Nephron (organoid): ENCODE measurements around the gene PTEN.
A peak's percentile ranks its signal among the peaks of the same experiment; 100 is the strongest.

Source experiments
- H3K27ac Mint-ChIP-seq, 3 experiments: 2 replicates each; pipeline ENCODE4 v1.8.0; 2020; ENCODE audit warnings: mixed read lengths in 3 of 3, mild to moderate bottlenecking in 2 of 3, moderate library complexity in 1 of 3
- H3K27me3 Mint-ChIP-seq: 2 replicates; pipeline ENCODE4 v1.8.0; 2021; ENCODE audit warnings: low read depth, mild to moderate bottlenecking, moderate library complexity, mixed read lengths
- H3K36me3 Mint-ChIP-seq: 2 replicates; pipeline ENCODE4 v1.8.0; 2020; ENCODE audit warnings: low read depth, mixed read lengths
- H3K4me1 Mint-ChIP-seq: 2 replicates; pipeline ENCODE4 v1.8.0; 2020; ENCODE audit warnings: mixed read lengths
- H3K4me3 Mint-ChIP-seq, 3 experiments: 2 replicates each; pipeline ENCODE4 v1.8.0; 2020; ENCODE audit warnings: mild to moderate bottlenecking in 3 of 3, mixed read lengths in 3 of 3, moderate library complexity in 2 of 3
- H3K9me3 Mint-ChIP-seq: 2 replicates; pipeline ENCODE4 v1.8.0; 2020; ENCODE audit warnings: mixed read lengths
- TF ChIP-seq, protein P1 (sequence below), 3 experiments: fragments of 200-600 bp; sonication (generic); IDR thresholded peaks; one replicate each; pipeline ENCODE4 v1.5.0; 2021; ENCODE audit warnings: antibody characterized with exemption in 3 of 3; ENCODE audit not compliant: unreplicated experiment in 3 of 3

Gene PTEN

DNA sequence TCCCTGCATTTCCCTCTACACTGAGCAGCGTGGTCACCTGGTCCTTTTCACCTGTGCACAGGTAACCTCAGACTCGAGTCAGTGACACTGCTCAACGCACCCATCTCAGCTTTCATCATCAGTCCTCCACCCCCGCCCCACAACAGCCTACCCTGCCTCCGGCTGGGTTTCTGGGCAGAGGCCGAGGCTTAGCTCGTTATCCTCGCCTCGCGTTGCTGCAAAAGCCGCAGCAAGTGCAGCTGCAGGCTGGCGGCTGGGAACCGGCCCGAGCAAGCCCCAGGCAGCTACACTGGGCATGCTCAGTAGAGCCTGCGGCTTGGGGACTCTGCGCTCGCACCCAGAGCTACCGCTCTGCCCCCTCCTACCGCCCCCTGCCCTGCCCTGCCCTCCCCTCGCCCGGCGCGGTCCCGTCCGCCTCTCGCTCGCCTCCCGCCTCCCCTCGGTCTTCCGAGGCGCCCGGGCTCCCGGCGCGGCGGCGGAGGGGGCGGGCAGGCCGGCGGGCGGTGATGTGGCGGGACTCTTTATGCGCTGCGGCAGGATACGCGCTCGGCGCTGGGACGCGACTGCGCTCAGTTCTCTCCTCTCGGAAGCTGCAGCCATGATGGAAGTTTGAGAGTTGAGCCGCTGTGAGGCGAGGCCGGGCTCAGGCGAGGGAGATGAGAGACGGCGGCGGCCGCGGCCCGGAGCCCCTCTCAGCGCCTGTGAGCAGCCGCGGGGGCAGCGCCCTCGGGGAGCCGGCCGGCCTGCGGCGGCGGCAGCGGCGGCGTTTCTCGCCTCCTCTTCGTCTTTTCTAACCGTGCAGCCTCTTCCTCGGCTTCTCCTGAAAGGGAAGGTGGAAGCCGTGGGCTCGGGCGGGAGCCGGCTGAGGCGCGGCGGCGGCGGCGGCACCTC is at the start of gene PTEN, which contains the start of gene KLLN:
Gene PTEN, plus strand, starts transcription at position 573 of the 891 bp plus-strand sequence. CDS start 845 bp downstream, outside the sequence.
Gene KLLN, minus strand, starts transcription at position 481 of the 891 bp plus-strand sequence. CDS start 1,046 bp downstream, outside the sequence.
- H3K27me3 Mint-ChIP-seq, result no peaks in the 10 kb centered on the region
- peak within 1 kb of the TSS; percentile 96 to 100 (median 99) for H3K4me3 Mint-ChIP-seq
- peaks cover 10% of the 10 kb centered on the region for H3K36me3 Mint-ChIP-seq
- peak within 1 kb of the TSS; percentile 96 to 98 (median 96) for H3K27ac Mint-ChIP-seq
- peaks cover 19% of the 10 kb centered on the region for H3K4me1 Mint-ChIP-seq
- TF ChIP-seq, protein P1, sequence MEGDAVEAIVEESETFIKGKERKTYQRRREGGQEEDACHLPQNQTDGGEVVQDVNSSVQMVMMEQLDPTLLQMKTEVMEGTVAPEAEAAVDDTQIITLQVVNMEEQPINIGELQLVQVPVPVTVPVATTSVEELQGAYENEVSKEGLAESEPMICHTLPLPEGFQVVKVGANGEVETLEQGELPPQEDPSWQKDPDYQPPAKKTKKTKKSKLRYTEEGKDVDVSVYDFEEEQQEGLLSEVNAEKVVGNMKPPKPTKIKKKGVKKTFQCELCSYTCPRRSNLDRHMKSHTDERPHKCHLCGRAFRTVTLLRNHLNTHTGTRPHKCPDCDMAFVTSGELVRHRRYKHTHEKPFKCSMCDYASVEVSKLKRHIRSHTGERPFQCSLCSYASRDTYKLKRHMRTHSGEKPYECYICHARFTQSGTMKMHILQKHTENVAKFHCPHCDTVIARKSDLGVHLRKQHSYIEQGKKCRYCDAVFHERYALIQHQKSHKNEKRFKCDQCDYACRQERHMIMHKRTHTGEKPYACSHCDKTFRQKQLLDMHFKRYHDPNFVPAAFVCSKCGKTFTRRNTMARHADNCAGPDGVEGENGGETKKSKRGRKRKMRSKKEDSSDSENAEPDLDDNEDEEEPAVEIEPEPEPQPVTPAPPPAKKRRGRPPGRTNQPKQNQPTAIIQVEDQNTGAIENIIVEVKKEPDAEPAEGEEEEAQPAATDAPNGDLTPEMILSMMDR (IDR thresholded peaks at IDR 0.05; ENCODE audit: unreplicated experiment in 3 of 3), result no peak
- no peaks in the 10 kb centered on the region for H3K9me3 Mint-ChIP-seq

DNA sequence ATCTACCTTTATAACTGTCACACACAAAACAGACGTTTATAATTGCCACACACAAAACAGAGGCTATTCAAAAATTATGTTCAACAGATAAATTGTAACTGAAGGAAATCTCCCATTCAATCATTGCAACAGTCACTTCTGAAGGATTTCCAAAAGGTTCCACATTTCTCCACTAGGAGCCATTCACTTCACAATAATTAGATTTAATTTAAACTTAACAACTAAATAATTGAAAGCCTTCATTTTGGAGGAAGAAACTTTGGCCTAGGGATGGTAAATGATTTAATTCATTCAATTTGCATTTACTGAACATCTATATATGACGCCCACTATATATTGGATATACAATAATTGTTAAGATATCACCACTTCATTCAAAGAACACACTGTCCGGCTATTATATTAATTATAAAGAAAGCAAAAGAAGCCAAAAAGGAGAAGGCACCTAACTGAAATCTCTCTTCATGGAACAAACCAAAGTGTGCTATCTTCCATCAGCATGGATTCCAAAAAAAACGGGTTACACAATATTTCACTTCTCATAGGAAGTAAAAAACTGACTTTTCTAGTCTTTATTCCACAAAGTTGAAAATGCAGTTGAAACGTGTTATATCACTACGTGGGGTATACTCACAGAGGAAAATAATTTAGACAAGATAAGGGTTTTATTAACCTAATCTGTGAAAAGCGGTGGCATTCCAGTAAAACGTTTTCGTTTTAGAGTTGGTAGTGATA is 47.1 kb upstream of the PTEN start:
- TF ChIP-seq, protein P1 (IDR thresholded peaks at IDR 0.05; ENCODE audit: unreplicated experiment in 3 of 3), result peak in 1 of 3 experiments; percentile 4

DNA sequence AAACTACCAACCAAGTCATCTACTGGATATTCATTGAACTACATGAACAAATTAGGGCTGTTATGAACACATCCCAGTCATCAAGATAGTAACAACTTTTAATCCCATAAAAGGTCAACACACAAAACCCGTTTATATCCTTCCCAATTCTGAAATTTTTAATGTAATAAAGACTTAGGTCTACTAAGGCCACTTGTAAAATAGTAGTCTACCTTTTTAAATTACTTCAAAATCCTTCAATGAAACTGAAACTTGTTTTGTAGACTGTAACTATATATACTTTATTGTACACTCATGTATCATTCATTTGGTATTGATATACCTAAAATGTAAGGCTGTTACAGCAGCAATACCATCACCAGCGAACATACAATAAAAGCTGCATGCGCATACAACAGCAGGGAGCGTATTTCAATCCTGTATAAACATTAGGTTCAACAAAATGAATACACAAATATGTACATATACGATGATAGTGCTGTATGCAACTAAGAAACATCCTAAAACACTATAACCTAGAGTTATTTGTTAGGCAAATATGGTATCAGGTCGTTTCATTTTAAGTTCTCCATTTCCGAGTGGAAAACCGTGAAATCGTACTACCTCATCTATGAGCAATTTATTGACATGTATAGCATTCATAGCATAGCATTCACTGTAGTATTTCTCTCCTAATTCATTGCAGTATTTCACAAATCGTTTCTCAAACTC is 46.4 kb upstream of the PTEN start:
- Mint-ChIP-seq H3K27ac (peak overlapping the region; percentile 92 to 98 (median 96)), H3K4me1 (peaks cover 30% of the 10 kb centered on the region), H3K4me3 (peak overlapping the region; percentile 97 to 100 (median 99)), H3K9me3 (no peaks in the 10 kb centered on the region), H3K27me3 (no peaks in the 10 kb centered on the region), H3K36me3 (peaks cover 23% of the 10 kb centered on the region)
- TF ChIP-seq, protein P1 (IDR thresholded peaks at IDR 0.05; ENCODE audit: unreplicated experiment in 3 of 3), result no peak

More for the DNA sequence above, 47.1 kb upstream of the PTEN start:
- Mint-ChIP-seq H3K9me3 (peaks cover 6% of the 10 kb centered on the region), H3K4me3 (peak overlapping the region; percentile 97 to 100 (median 99)), H3K4me1 (peaks cover 30% of the 10 kb centered on the region), H3K27me3 (no peaks in the 10 kb centered on the region), H3K27ac (peak overlapping the region in 1 of 3 experiments; percentile 23), H3K36me3 (peaks cover 30% of the 10 kb centered on the region)

DNA sequence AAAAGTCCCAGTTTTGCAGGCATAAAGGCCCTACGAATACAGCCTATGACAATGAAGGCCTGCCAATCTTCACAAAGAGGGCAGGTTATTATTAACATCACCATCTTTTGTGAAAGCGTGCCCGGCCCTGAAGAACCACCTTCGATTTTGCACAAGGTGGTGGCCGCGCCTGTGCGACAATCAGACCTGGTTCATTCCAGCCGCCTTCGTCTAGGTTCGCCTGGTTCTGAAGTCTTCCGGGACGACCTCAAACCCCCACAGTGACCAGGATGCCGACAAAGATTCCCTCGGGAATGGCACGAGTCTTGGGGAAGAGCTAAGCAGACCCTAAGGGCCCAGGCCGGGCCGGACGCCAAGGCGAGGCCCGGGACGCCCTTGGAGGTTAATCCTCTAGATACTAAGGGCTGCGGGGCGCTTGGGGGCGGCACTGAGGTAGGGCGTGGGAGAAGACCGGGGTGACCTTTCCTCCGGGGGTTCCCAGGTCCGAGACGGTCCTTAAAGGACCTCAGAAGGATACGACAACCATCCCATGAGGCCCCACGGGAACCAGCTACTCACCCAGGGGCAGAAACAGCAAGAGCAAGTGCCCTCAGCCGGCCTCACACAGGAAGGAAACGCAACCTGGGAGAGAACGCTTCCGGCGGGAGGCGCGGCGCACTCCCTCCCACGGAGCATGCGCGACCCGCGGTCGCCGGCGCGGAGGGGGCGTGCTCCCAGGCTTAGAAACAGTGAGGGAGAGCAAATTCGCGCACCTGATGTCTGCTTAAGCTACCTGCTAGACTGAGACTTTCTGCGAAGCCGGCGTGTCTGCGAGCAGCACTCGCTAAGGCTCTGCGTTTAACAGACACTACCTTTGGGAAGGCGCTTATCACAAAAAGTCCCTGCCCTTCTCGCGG is 45.6 kb upstream of the PTEN start, which contains the start of gene ATAD1:
Gene ATAD1, minus strand, starts transcription at position 618 of the 896 bp plus-strand sequence. CDS start 3,627 bp downstream, outside the sequence.
- H3K27ac Mint-ChIP-seq, result peak within 1 kb of the TSS; percentile 92 to 98 (median 96)
- H3K36me3 Mint-ChIP-seq, result peaks cover 15% of the 10 kb centered on the region
- H3K27me3 Mint-ChIP-seq, result no peaks in the 10 kb centered on the region
- peak within 1 kb of the TSS; percentile 97 to 100 (median 99) for H3K4me3 Mint-ChIP-seq
- H3K9me3 Mint-ChIP-seq, result no peaks in the 10 kb centered on the region
- TF ChIP-seq, protein P1 (IDR thresholded peaks at IDR 0.05; ENCODE audit: unreplicated experiment in 3 of 3), result peak in 2 of 3 experiments; percentile 9 to 21
- peaks cover 30% of the 10 kb centered on the region for H3K4me1 Mint-ChIP-seq
